Measurements from ENCODE around the gene TAB2.

GRCh38 chr6:149449831-149450678 is 132.5 kb downstream of the TAB2 start:
- no peak for TF ChIP-seq CTCF (IDR thresholded peaks at IDR 0.05)
- TF ChIP-seq POLR2AphosphoS5 (IDR thresholded peaks at IDR 0.05), result no peak
- no peak for TF ChIP-seq POLR2A (IDR thresholded peaks at IDR 0.05)
